BJ (cell line): ENCODE data around the gene DNAH7. TPM values are rescaled to one million over a fixed set of nuclear protein-coding genes. Genes with fewer than 3 reads are reported as not detected.

Source experiments
- CTCF ChIA-PET: fragments of 350-600 bp; formaldehyde crosslinking; extraction: SDS; loops from one replicate; lab custom pipeline; 2021; ENCODE audit warnings: antibody characterized with exemption, inconsistent platforms; lab: Yijun Ruan, JAX
- POLR2A ChIA-PET: fragments of 300-600 bp; sonication (Branson Sonifier 250); formaldehyde crosslinking; extraction: SDS; loops from one replicate; lab custom pipeline; 2021; ENCODE audit warnings: antibody characterized with exemption; lab: Charles Lee
- DNase-seq: peaks from one replicate; pipeline ENCODE4 v3.0.0-alpha.2; 2011; ENCODE audit warnings: low read depth
- H3K27me3 ChIP-seq: 2 replicates; pipeline ENCODE4 v1.6.0; 2011; ENCODE audit warnings: low read length; ENCODE audit not compliant: control insufficient read depth, insufficient read depth
- H3K36me3 ChIP-seq: 2 replicates; pipeline ENCODE4 v1.5.1; 2011; ENCODE audit warnings: low read length; ENCODE audit not compliant: control insufficient read depth, insufficient read depth
- H3K4me3 ChIP-seq: 2 replicates; pipeline ENCODE4 v1.5.1; 2011; ENCODE audit warnings: low read depth, mild to moderate bottlenecking, control low read depth, low read length
- CTCF ChIP-seq: IDR thresholded peaks from 2 replicates; pipeline ENCODE4 v1.5.1; 2011; ENCODE audit warnings: low read depth, mild to moderate bottlenecking, control low read depth, inconsistent platforms, low read length, moderate library complexity; ENCODE audit not compliant: insufficient read depth
- polyA minus RNA-seq: library from RNA; depleted of rRNA, polyadenylated mRNA; stranded (reverse); fragments of >200 nt; gene quantifications from 2 replicates; pipeline ENCODE4 v1.2.3, GENCODE V29; 2011; rRNA and poly(A)+ RNA removed
- polyA plus RNA-seq: library from polyadenylated mRNA; depleted of rRNA; stranded (reverse); fragments of >200 nt; gene quantifications from 2 replicates; pipeline ENCODE4 v1.2.3, GENCODE V29; 2011; rRNA removed

Gene DNAH7
- polyA plus RNA-seq: 0.15 and 0.50 TPM in 2 replicates
- polyA minus RNA-seq: 0.09 and 0.21 TPM in 2 replicates

GRCh38 chr2:196068271-196069209 is at the start of gene DNAH7:
Gene DNAH7, minus strand, starts transcription at chr2:196068837. Its CDS starts 126 bp downstream, at chr2:196068711.
- POLR2A ChIA-PET: no interaction called here
- Histone ChIP-seq H3K27me3 (no peaks in the 10 kb centered on the region), H3K4me3 (peak within 1 kb of the TSS; percentile 86), H3K36me3 (no peaks in the 10 kb centered on the region)
- peak; percentile 24 for DNase-seq
- peak; percentile 91 for TF ChIP-seq CTCF
- CTCF ChIA-PET: interaction anchor here (0.6 to 3.4 kb wide), 19 partner anchors 9 to 1435 kb away, joined by 3 to 21 read pairs (median 4); no protein-coding TSS in a partner anchor

GRCh38 chr2:196117214-196117705 is 48.6 kb upstream of the DNAH7 start:
- Histone ChIP-seq H3K27me3 (no peaks in the 10 kb centered on the region), H3K4me3 (no peak overlapping the region), H3K36me3 (no peaks in the 10 kb centered on the region)
- no peak for TF ChIP-seq CTCF
- DNase-seq: no peak
- POLR2A ChIA-PET: no interaction called here
- CTCF ChIA-PET: no interaction called here

- no peak for DNase-seq
- no peak overlapping the region for H3K4me3 ChIP-seq
- CTCF ChIA-PET: interaction anchor here (0.7 to 1.3 kb wide), 4 partner anchors 17 to 224 kb away, joined by 3 to 4 read pairs (median 3); no protein-coding TSS in a partner anchor
Measured at GRCh38 chr2:196113061-196113974, 44.7 kb upstream of the DNAH7 start.

GRCh38 chr2:196112418-196113034 is 43.9 kb upstream of the DNAH7 start:
- Histone ChIP-seq H3K4me3 (no peak overlapping the region), H3K27me3 (no peaks in the 10 kb centered on the region), H3K36me3 (no peaks in the 10 kb centered on the region)
- no peak for DNase-seq
- ChIA-PET POLR2A (interaction anchor here (0.7 kb wide), 1 partner anchor 147 kb away, joined by 5 read pairs; no protein-coding TSS in a partner anchor), CTCF (interaction anchor here (0.9 to 1.3 kb wide), 3 partner anchors 33 to 58 kb away, joined by 3 to 4 read pairs (median 3); no protein-coding TSS in a partner anchor)
- TF ChIP-seq CTCF: no peak

More at GRCh38 chr2:196113061-196113974, 44.7 kb upstream of the DNAH7 start:
- no peak for TF ChIP-seq CTCF
- H3K27me3 ChIP-seq: no peaks in the 10 kb centered on the region
- H3K36me3 ChIP-seq: no peaks in the 10 kb centered on the region
- POLR2A ChIA-PET: no interaction called here
